Measurements from ENCODE around the gene WDR3. TPM values are rescaled to one million over a fixed set of nuclear protein-coding genes. Genes with fewer than 3 reads are reported as not detected.

WDR3 gene
- total RNA-seq, 1 experiment from 2014 or later: 61.4 TPM

GRCh38 chr1:117930173-117930447, 571 bp downstream of the WDR3 start:
- no peak overlapping the region for H2BK120ac ChIP-seq (ENCODE audit: low read depth, low read length, poor library complexity, severe bottlenecking)
- no peak overlapping the region for H2BK20ac ChIP-seq (ENCODE audit: low read depth, low read length, poor library complexity, severe bottlenecking)
- peak overlapping the region; percentile 14 for H3K14ac ChIP-seq (ENCODE audit: insufficient read depth, low read length)
- peaks cover 2% of the 10 kb centered on the region for H4K20me1 ChIP-seq (ENCODE audit: control insufficient read depth, insufficient read depth, insufficient read length)
- no peak overlapping the region for H3K56ac ChIP-seq (ENCODE audit: insufficient read length, low read depth, low read length)
- H3K23ac ChIP-seq (ENCODE audit: insufficient read length, low read depth, low read length): no peak overlapping the region
- H3T11ph ChIP-seq (ENCODE audit: low read length): no peak overlapping the region
- H4K5ac ChIP-seq (ENCODE audit: insufficient read length, low read depth, low read length): no peak overlapping the region
- Mint-ChIP-seq H3K27ac (peak overlapping the region; percentile 44 to 83 (median 68)), H3K9me3 (no peaks in the 10 kb centered on the region), H3K36me3 (ENCODE audit: insufficient read depth in 1 of 3, low read depth in 3 of 3) (peaks cover 4 to 17% (median 8%) of the 10 kb centered on the region in 3 experiments; a peak in 5 of 7 replicates), H3K27me3 (ENCODE audit: low read depth) (no peaks in the 10 kb centered on the region), H3K4me1 (peaks cover 31 to 34% of the 10 kb centered on the region in 2 experiments), H3K4me3 (peak overlapping the region; percentile 96)
- TF ChIP-seq CTCF (conservative IDR thresholded peaks at IDR 0.05): no peak
- no CpG with 5 or more reads among the region's 12 CpGs for WGBS (ENCODE audit: extremely low coverage, insufficient read length, low lambda C conversion rate)
- no peaks in the 10 kb centered on the region; the same call in 1 of the 2 replicates for H3K4me1 ChIP-seq (ENCODE audit: insufficient read depth, low read length)
- no peak overlapping the region for H4K8ac ChIP-seq (replicated peaks; ENCODE audit: insufficient read length, low read depth, low read length)
- H4K91ac ChIP-seq (ENCODE audit: insufficient read length, low read depth, low read length): no peak overlapping the region
- peaks cover 29% of the 10 kb centered on the region; the same call in 1 of the 2 replicates for H3K79me2 ChIP-seq (ENCODE audit: insufficient read depth, low read length)
- H3K9ac ChIP-seq (ENCODE audit: extremely low read depth, insufficient read length, low read length): peak overlapping the region; percentile 77
- DNase-seq: no peak
- no peak overlapping the region for H2AK5ac ChIP-seq (ENCODE audit: insufficient read length, low read length)
- H2BK15ac ChIP-seq (ENCODE audit: low read depth, low read length): no peak overlapping the region
- peaks cover 12% of the 10 kb centered on the region for H3K23me2 ChIP-seq (ENCODE audit: insufficient read length, low read depth, low read length, poor library complexity, severe bottlenecking)
- H3K79me1 ChIP-seq (ENCODE audit: insufficient read depth, low read depth, low read length, poor library complexity, severe bottlenecking): no peaks in the 10 kb centered on the region
- H3K4me2 ChIP-seq (ENCODE audit: insufficient read depth, insufficient read length, low read length): peak overlapping the region; percentile 95
- no peak overlapping the region for H3K27ac ChIP-seq (ENCODE audit: insufficient read length, low read depth, low read length)
- H3K18ac ChIP-seq (ENCODE audit: insufficient read length, low read depth, low read length): no peak overlapping the region
- H2BK5ac ChIP-seq (ENCODE audit: insufficient read length, low read length): no peak overlapping the region
- no peak overlapping the region for H2BK12ac ChIP-seq (ENCODE audit: insufficient read length, low read depth, low read length)
- H2AFZ ChIP-seq (ENCODE audit: low read length): no peak overlapping the region
- H3K27me3 ChIP-seq (ENCODE audit: insufficient read depth, low read length): peaks cover 1% of the 10 kb centered on the region; the same call in 1 of the 2 replicates
- no peak overlapping the region for H3K4ac ChIP-seq (ENCODE audit: low read depth, low read length)
- no peaks in the 10 kb centered on the region for H3K9me3 ChIP-seq (ENCODE audit: control insufficient read depth, low read depth, low read length)
